ENCODE data around the gene RNF5. TPM values are rescaled to one million over a fixed set of nuclear protein-coding genes. Genes with fewer than 3 reads are reported as not detected.
"Not testable (repeated sequence)": the region's sequence is repeated elsewhere in the genome, so short reads cannot be mapped to it uniquely, and the experiment has no call there.

The RNF5 gene
- polyA plus RNA-seq, 1 of the 3 experiments (the other 2 are of a cell fraction) = 110 TPM

DNA sequence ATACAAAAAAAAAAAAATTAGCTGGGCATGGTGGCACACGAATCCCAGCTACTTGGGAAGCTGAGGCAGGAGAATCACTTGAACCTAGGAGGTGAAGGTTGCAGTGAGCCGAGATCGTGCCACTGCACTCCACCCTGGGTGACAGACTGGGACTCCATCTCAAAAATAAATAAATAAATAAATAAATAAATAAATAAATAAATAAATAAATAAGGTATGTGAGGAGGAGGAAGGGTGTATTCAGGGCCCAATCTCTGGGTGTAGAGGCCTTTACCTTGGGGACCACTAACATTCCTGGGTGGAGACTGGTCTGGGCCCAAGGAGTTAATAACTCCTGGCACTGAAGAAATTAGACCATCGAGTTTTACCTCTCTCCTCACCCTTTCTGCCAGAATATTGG is 33.2 kb downstream of the RNF5 start:
- 46% methylated on average over 4 of the region's 4 CpGs for WGBS (ENCODE audit: low lambda C conversion rate)
- H3K9ac ChIP-seq; H2AFZ ChIP-seq (ENCODE audit: low read depth); CTCF ChIA-PET; H3K79me2 ChIP-seq (ENCODE audit: insufficient read depth); H4K20me1 ChIP-seq (ENCODE audit: insufficient read depth); H3F3A ChIP-seq (replicated peaks; ENCODE audit: insufficient read depth); H3K4me3 ChIP-seq (ENCODE audit: low read depth in 2 of 2, low read length in 1 of 2); H3K9me2 ChIP-seq; POLR2A ChIA-PET; H3K4me2 ChIP-seq; H3K9me3 ChIP-seq; H3K27ac ChIP-seq (ENCODE audit: low read depth in 2 of 2, low read length in 1 of 2); DNase-seq; H3K4me1 ChIP-seq (ENCODE audit: control insufficient read depth in 1 of 2, insufficient read depth in 2 of 2, low read depth in 1 of 2, low read length in 1 of 2); H3K36me3 ChIP-seq (replicated peaks in 1 of 2; ENCODE audit: control insufficient read depth in 1 of 2, insufficient read depth in 2 of 2, low read length in 1 of 2): not testable (repeated sequence)
- peaks cover 65% of the 10 kb centered on the region for H3K27me3 ChIP-seq (ENCODE audit: insufficient read depth)

DNA sequence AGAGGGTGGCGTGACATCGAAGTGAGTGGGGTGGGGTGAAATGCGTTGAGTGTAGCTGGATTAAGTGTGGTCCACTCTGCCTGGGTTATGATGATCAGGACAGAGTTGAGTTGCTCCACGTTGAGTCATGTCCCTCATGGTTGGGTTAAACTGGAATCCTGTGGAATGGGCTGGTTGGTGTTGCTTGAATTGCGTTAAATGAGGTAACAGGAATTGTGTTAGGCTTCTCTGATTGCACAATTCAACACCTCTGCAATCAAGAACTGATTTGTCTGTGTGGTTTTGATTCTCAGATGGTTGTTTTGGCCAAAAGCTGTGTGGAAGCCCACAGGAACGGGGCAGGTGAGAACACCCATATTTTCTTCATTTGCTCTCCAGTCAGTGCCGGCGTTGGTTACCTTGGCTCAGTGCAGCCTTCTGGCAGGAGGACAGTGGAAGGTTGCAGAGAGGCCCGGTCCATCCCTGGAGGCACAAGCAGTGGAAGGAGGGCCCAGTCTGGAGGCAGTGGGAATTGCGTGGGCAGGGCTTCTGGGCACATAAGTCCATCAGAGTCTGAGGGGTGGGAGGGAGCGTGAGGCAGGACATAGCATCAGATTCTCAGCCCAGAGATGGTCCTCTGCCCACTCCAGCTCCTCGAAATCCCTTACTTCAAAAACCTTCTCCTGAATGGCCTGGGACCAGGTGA is 34.0 kb downstream of the RNF5 start:
- Histone ChIP-seq H3K9me2 (no peaks in the 10 kb centered on the region), H3K27me3 (ENCODE audit: insufficient read depth) (peaks cover 73% of the 10 kb centered on the region), H3K4me1 (ENCODE audit: control insufficient read depth in 1 of 2, insufficient read depth in 2 of 2, low read depth in 1 of 2, low read length in 1 of 2) (no peaks in the 10 kb centered on the region), H4K20me1 (ENCODE audit: insufficient read depth) (no peaks in the 10 kb centered on the region), H3K79me2 (ENCODE audit: insufficient read depth) (no peaks in the 10 kb centered on the region), H3K4me3 (ENCODE audit: low read depth in 2 of 2, low read length in 1 of 2) (no peak overlapping the region), H3K9me3 (no peaks in the 10 kb centered on the region), H3K9ac (no peak overlapping the region), H2AFZ (ENCODE audit: low read depth) (no peak overlapping the region), H3K4me2 (no peak overlapping the region), H3K36me3 (replicated peaks in 1 of 2; ENCODE audit: control insufficient read depth in 1 of 2, insufficient read depth in 2 of 2, low read length in 1 of 2) (no peaks in the 10 kb centered on the region), H3F3A (replicated peaks; ENCODE audit: insufficient read depth) (no peaks in the 10 kb centered on the region), H3K27ac (ENCODE audit: low read depth in 2 of 2, low read length in 1 of 2) (no peak overlapping the region)
- TF ChIP-seq FOXJ3 (CRISPR knock-in tag; IDR thresholded peaks at IDR 0.05) = no peak
- TF ChIP-seq JUND (IDR thresholded peaks at IDR 0.05) = no peak
- no peak for TF ChIP-seq RFX5 (IDR thresholded peaks at IDR 0.05; ENCODE audit: low read length)
- TF ChIP-seq RCOR1 (IDR thresholded peaks at IDR 0.05; ENCODE audit: low read length) = no peak
- ChIA-PET POLR2A (no interaction called here), CTCF (interaction anchor here (0.8 kb wide), 1 partner anchor 33 kb away, joined by 3 read pairs; no protein-coding TSS in a partner anchor)
- WGBS (ENCODE audit: low lambda C conversion rate) = 29% methylated on average over 8 of the region's 12 CpGs
- no peak for DNase-seq

DNA sequence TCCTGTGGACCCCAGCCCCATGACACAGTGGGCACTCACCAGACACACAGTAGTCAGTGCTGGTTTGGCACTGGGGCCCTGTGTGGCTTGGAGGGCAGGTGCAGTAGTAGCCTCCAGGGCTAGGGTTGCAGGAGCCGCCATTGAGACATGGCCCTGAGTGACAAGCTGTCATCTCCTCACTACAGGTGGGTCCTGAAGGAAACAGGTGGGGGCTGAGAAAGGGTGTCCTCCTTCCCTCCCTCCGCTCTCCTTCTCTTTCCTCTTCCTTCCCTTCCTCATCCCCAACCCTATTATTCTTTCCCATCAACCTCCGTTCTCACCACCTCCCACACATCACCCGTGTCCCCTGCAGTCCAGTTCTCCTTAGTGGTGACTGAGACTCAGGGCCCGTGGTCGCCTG is 35.4 kb downstream of the RNF5 start:
- Histone ChIP-seq H3K4me1 (ENCODE audit: control insufficient read depth in 1 of 2, insufficient read depth in 2 of 2, low read depth in 1 of 2, low read length in 1 of 2) (no peaks in the 10 kb centered on the region), H3K4me3 (ENCODE audit: low read depth in 2 of 2, low read length in 1 of 2) (no peak overlapping the region), H3K27ac (ENCODE audit: low read depth in 2 of 2, low read length in 1 of 2) (no peak overlapping the region), H3K36me3 (replicated peaks in 1 of 2; ENCODE audit: control insufficient read depth in 1 of 2, insufficient read depth in 2 of 2, low read length in 1 of 2) (no peaks in the 10 kb centered on the region), H4K20me1 (ENCODE audit: insufficient read depth) (no peaks in the 10 kb centered on the region), H3K4me2 (no peak overlapping the region), H3F3A (replicated peaks; ENCODE audit: insufficient read depth) (no peaks in the 10 kb centered on the region), H3K79me2 (ENCODE audit: insufficient read depth) (no peaks in the 10 kb centered on the region), H3K9me3 (no peaks in the 10 kb centered on the region), H2AFZ (ENCODE audit: low read depth) (no peak overlapping the region), H3K9ac (no peak overlapping the region), H3K27me3 (ENCODE audit: insufficient read depth) (peaks cover 81% of the 10 kb centered on the region), H3K9me2 (no peaks in the 10 kb centered on the region)
- ChIA-PET POLR2A (no interaction called here), CTCF (interaction anchor here (0.8 kb wide), 1 partner anchor 14 kb away, joined by 3 read pairs; no protein-coding TSS in a partner anchor)
- 17% methylated on average over 6 of the region's 6 CpGs for WGBS (ENCODE audit: low lambda C conversion rate)
- TF ChIP-seq TCF12 (IDR thresholded peaks at IDR 0.05) (no peak), TEAD4 (IDR thresholded peaks at IDR 0.05; ENCODE audit: borderline replicate concordance, insufficient read depth) (no peak), MEF2A (IDR thresholded peaks at IDR 0.05; ENCODE audit: borderline replicate concordance, low read depth) (no peak), RAD21 (IDR thresholded peaks at IDR 0.05; ENCODE audit: low read length) (no peak), RCOR1 (IDR thresholded peaks at IDR 0.05; ENCODE audit: low read length) (no peak), RFX5 (IDR thresholded peaks at IDR 0.05; ENCODE audit: low read length) (no peak), FOXM1 (IDR thresholded peaks at IDR 0.05; ENCODE audit: low read depth) (no peak), EP300 (IDR thresholded peaks at IDR 0.05; ENCODE audit: borderline replicate concordance in 1 of 2, low read depth in 1 of 2, low read length in 1 of 2) (no peak)
- TF ChIP-seq, protein P1, sequence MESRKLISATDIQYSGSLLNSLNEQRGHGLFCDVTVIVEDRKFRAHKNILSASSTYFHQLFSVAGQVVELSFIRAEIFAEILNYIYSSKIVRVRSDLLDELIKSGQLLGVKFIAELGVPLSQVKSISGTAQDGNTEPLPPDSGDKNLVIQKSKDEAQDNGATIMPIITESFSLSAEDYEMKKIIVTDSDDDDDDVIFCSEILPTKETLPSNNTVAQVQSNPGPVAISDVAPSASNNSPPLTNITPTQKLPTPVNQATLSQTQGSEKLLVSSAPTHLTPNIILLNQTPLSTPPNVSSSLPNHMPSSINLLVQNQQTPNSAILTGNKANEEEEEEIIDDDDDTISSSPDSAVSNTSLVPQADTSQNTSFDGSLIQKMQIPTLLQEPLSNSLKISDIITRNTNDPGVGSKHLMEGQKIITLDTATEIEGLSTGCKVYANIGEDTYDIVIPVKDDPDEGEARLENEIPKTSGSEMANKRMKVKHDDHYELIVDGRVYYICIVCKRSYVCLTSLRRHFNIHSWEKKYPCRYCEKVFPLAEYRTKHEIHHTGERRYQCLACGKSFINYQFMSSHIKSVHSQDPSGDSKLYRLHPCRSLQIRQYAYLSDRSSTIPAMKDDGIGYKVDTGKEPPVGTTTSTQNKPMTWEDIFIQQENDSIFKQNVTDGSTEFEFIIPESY (IDR thresholded peaks at IDR 0.05; ENCODE audit: borderline replicate concordance, low read depth) = no peak
- TF ChIP-seq, protein P2, sequence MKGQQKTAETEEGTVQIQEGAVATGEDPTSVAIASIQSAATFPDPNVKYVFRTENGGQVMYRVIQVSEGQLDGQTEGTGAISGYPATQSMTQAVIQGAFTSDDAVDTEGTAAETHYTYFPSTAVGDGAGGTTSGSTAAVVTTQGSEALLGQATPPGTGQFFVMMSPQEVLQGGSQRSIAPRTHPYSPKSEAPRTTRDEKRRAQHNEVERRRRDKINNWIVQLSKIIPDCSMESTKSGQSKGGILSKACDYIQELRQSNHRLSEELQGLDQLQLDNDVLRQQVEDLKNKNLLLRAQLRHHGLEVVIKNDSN (IDR thresholded peaks at IDR 0.05; ENCODE audit: borderline replicate concordance, low read depth) = no peak
- TF ChIP-seq, protein P3, sequence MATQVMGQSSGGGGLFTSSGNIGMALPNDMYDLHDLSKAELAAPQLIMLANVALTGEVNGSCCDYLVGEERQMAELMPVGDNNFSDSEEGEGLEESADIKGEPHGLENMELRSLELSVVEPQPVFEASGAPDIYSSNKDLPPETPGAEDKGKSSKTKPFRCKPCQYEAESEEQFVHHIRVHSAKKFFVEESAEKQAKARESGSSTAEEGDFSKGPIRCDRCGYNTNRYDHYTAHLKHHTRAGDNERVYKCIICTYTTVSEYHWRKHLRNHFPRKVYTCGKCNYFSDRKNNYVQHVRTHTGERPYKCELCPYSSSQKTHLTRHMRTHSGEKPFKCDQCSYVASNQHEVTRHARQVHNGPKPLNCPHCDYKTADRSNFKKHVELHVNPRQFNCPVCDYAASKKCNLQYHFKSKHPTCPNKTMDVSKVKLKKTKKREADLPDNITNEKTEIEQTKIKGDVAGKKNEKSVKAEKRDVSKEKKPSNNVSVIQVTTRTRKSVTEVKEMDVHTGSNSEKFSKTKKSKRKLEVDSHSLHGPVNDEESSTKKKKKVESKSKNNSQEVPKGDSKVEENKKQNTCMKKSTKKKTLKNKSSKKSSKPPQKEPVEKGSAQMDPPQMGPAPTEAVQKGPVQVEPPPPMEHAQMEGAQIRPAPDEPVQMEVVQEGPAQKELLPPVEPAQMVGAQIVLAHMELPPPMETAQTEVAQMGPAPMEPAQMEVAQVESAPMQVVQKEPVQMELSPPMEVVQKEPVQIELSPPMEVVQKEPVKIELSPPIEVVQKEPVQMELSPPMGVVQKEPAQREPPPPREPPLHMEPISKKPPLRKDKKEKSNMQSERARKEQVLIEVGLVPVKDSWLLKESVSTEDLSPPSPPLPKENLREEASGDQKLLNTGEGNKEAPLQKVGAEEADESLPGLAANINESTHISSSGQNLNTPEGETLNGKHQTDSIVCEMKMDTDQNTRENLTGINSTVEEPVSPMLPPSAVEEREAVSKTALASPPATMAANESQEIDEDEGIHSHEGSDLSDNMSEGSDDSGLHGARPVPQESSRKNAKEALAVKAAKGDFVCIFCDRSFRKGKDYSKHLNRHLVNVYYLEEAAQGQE (IDR thresholded peaks at IDR 0.05; ENCODE audit: low read depth, low read length) = no peak
- DNase-seq = no peak

Measured in SK-N-SH (cell line).